Neural cell (in vitro differentiated cells): ENCODE measurements around the gene CNDP2. TPM values are rescaled to one million over a fixed set of nuclear protein-coding genes. Genes with fewer than 3 reads are reported as not detected.
A peak's percentile ranks its signal among the peaks of the same experiment; 100 is the strongest.
"Not testable (repeated sequence)": the region's sequence is repeated elsewhere in the genome, so short reads cannot be mapped to it uniquely, and the experiment has no call there.

Experiments
- H2AFZ ChIP-seq: fragments of 200-600, 300-800 bp; sonication (generic), shearing (Covaris generic); 2 replicates; pipeline ENCODE4 v1.6.0; 2014; ENCODE audit warnings: low read depth, mild to moderate bottlenecking, antibody characterized with exemption, low read length, moderate library complexity
- H3F3A ChIP-seq: fragments of 200-600 bp; shearing (Covaris generic); 2 replicates; pipeline ENCODE4 v1.6.1; 2016; ENCODE audit warnings: mild to moderate bottlenecking, moderate library complexity, mixed read lengths, antibody characterized with exemption, low read length; ENCODE audit not compliant: insufficient read depth, poor library complexity, severe bottlenecking
- H3K27ac ChIP-seq: fragments of 200-600, 300-800 bp; sonication (generic), shearing (Covaris generic); 2 replicates; pipeline ENCODE4 v1.5.1; 2014; ENCODE audit warnings: mild to moderate bottlenecking, low read length, moderate library complexity
- H3K27me3 ChIP-seq: fragments of 300-800, 200-600 bp; sonication (generic), shearing (Covaris generic); 2 replicates; pipeline ENCODE4 v1.6.0; 2014; ENCODE audit warnings: mild to moderate bottlenecking, low read depth, low read length, moderate library complexity; ENCODE audit not compliant: insufficient read depth
- H3K36me3 ChIP-seq: fragments of 300-800, 200-600 bp; sonication (generic), shearing (Covaris generic); 2 replicates; pipeline ENCODE4 v1.5.1; 2014; ENCODE audit warnings: mild to moderate bottlenecking, antibody characterized with exemption, low read length, moderate library complexity; ENCODE audit not compliant: insufficient read depth
- H3K4me2 ChIP-seq: fragments of 300-800, 200-600 bp; sonication (generic), shearing (Covaris generic); 2 replicates; pipeline ENCODE4 v1.6.0; 2014; ENCODE audit warnings: mild to moderate bottlenecking, low read length
- H3K4me3 ChIP-seq: fragments of 300-800, 200-600 bp; sonication (generic), shearing (Covaris generic); 2 replicates; pipeline ENCODE4 v1.5.1; 2014; ENCODE audit warnings: mild to moderate bottlenecking, low read length, moderate library complexity
- H3K79me2 ChIP-seq: fragments of 200-600 bp; shearing (Covaris generic); replicated peaks from 2 replicates; pipeline ENCODE4 v1.6.0; 2014; ENCODE audit warnings: mild to moderate bottlenecking, low read length, moderate library complexity; ENCODE audit not compliant: insufficient read depth
- H3K9ac ChIP-seq: fragments of 300-800, 200-600 bp; sonication (generic), shearing (Covaris generic); 2 replicates; pipeline ENCODE4 v1.6.1; 2016; ENCODE audit warnings: mild to moderate bottlenecking, low read length, mixed read lengths
- H3K9me2 ChIP-seq: fragments of 200-600 bp; shearing (Covaris generic); 2 replicates; pipeline ENCODE4 v1.6.1; 2016; ENCODE audit warnings: mild to moderate bottlenecking, low read length, mixed read lengths; ENCODE audit not compliant: insufficient read depth
- H3K9me3 ChIP-seq: fragments of 200-600, 300-800 bp; sonication (generic), shearing (Covaris generic); 2 replicates; pipeline ENCODE4 v1.6.1; 2016; ENCODE audit warnings: mild to moderate bottlenecking, mixed run types, low read length, moderate library complexity, mixed read lengths
- H4K20me1 ChIP-seq: fragments of 200-600 bp; shearing (Covaris generic); 2 replicates; pipeline ENCODE4 v1.6.1; 2016; ENCODE audit warnings: mild to moderate bottlenecking, mixed run types; ENCODE audit not compliant: insufficient read depth
- CTCF ChIP-seq: fragments of 450-650 bp; IDR thresholded peaks from 2 replicates; pipeline ENCODE4 v1.5.1; 2014; ENCODE audit warnings: antibody characterized with exemption, mild to moderate bottlenecking, moderate library complexity; ENCODE audit not compliant: poor library complexity, severe bottlenecking
- EP300 ChIP-seq: fragments of 450-650 bp; conservative IDR thresholded peaks from 2 replicates; pipeline ENCODE4 v1.6.1; 2014; ENCODE audit warnings: antibody characterized with exemption, mild to moderate bottlenecking, moderate library complexity; ENCODE audit not compliant: poor library complexity, severe bottlenecking
- EZH2 ChIP-seq: fragments of 200-600, 300-800 bp; shearing (Covaris generic), sonication (generic); IDR thresholded peaks from 2 replicates; pipeline ENCODE4 v1.6.1; 2014; ENCODE audit warnings: antibody characterized with exemption, low read length, borderline replicate concordance, mild to moderate bottlenecking; ENCODE audit not compliant: insufficient read depth, poor library complexity, severe bottlenecking
- MXI1 ChIP-seq: fragments of 450-650 bp; conservative IDR thresholded peaks from 2 replicates; pipeline ENCODE4 v1.6.1; 2014; ENCODE audit warnings: antibody characterized with exemption, mild to moderate bottlenecking; ENCODE audit not compliant: poor library complexity, severe bottlenecking
- POLR2AphosphoS5 ChIP-seq: IDR thresholded peaks from 2 replicates; pipeline ENCODE4 v1.6.1; 2012
- RAD21 ChIP-seq: fragments of 450-650 bp; conservative IDR thresholded peaks from 2 replicates; pipeline ENCODE4 v1.6.1; 2014; ENCODE audit warnings: antibody characterized with exemption, mild to moderate bottlenecking, moderate library complexity
- SMC3 ChIP-seq: fragments of 450-650 bp; conservative IDR thresholded peaks from 2 replicates; pipeline ENCODE4 v1.6.1; 2014; ENCODE audit warnings: antibody characterized with exemption, mild to moderate bottlenecking, moderate library complexity; ENCODE audit not compliant: poor library complexity
- TAF1 ChIP-seq: IDR thresholded peaks from 2 replicates; pipeline ENCODE4 v1.6.1; 2012; ENCODE audit warnings: low read depth
- polyA plus RNA-seq: library from polyadenylated mRNA; depleted of rRNA; stranded (reverse); fragments of >200 nt; gene quantifications from 2 replicates; pipeline ENCODE4 v1.2.3, GENCODE V29; 2014
- TF ChIP-seq, protein P1 (sequence below): IDR thresholded peaks from 2 replicates; pipeline ENCODE4 v1.6.1; 2012; ENCODE audit warnings: borderline replicate concordance

Gene CNDP2
- polyA plus RNA-seq, 1 donor from 2014 or later = 35.7 TPM

GRCh38 chr18:74522635-74523548, 26.7 kb downstream of the CNDP2 start:
- TF ChIP-seq POLR2AphosphoS5 (no peak), EP300 (no peak), EZH2 (no peak), TAF1 (no peak), MXI1 (no peak), CTCF (no peak), SMC3 (no peak), RAD21 (no peak)
- TF ChIP-seq, protein P1, sequence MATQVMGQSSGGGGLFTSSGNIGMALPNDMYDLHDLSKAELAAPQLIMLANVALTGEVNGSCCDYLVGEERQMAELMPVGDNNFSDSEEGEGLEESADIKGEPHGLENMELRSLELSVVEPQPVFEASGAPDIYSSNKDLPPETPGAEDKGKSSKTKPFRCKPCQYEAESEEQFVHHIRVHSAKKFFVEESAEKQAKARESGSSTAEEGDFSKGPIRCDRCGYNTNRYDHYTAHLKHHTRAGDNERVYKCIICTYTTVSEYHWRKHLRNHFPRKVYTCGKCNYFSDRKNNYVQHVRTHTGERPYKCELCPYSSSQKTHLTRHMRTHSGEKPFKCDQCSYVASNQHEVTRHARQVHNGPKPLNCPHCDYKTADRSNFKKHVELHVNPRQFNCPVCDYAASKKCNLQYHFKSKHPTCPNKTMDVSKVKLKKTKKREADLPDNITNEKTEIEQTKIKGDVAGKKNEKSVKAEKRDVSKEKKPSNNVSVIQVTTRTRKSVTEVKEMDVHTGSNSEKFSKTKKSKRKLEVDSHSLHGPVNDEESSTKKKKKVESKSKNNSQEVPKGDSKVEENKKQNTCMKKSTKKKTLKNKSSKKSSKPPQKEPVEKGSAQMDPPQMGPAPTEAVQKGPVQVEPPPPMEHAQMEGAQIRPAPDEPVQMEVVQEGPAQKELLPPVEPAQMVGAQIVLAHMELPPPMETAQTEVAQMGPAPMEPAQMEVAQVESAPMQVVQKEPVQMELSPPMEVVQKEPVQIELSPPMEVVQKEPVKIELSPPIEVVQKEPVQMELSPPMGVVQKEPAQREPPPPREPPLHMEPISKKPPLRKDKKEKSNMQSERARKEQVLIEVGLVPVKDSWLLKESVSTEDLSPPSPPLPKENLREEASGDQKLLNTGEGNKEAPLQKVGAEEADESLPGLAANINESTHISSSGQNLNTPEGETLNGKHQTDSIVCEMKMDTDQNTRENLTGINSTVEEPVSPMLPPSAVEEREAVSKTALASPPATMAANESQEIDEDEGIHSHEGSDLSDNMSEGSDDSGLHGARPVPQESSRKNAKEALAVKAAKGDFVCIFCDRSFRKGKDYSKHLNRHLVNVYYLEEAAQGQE = no peak
- peak overlapping the region; percentile 77 for H3K27ac ChIP-seq
- H3K36me3 ChIP-seq = no peaks in the 10 kb centered on the region

DNA sequence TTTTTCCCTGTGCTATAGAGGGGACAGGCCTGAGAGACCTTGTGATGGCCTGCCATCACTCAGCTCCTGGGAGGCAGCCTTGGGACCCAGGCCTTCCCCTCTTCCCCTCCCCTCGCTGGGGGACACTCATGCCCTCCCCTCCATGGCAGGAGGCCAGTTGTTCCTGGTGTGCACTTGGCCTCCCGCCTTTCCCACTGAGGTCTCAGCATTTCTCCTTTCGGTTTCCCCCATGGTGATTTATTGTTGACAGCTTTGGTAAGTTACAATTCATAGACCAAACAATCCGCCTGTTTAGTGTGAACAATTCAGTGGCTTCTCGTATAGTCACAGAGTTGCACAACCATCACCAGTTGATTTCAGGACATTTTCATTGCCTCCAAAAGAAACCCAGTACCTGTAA, 27.9 kb downstream of the CNDP2 start:
- Histone ChIP-seq H3K27me3 (no peaks in the 10 kb centered on the region), H3K9me3 (no peaks in the 10 kb centered on the region), H2AFZ (no peak overlapping the region), H3K4me2 (peak overlapping the region; percentile 0), H3K9ac (no peak overlapping the region), H3K4me3 (peak overlapping the region; percentile 53), H3K9me2 (no peaks in the 10 kb centered on the region), H4K20me1 (no peaks in the 10 kb centered on the region), H3K36me3 (no peaks in the 10 kb centered on the region), H3K79me2 (no peaks in the 10 kb centered on the region), H3F3A (no peaks in the 10 kb centered on the region), H3K27ac (peak overlapping the region; percentile 77)
- TF ChIP-seq EP300 (no peak), POLR2AphosphoS5 (no peak), EZH2 (no peak), SMC3 (no peak)
- TF ChIP-seq, protein P1 = no peak

More at GRCh38 chr18:74522635-74523548, 26.7 kb downstream of the CNDP2 start:
- Histone ChIP-seq H4K20me1 (no peaks in the 10 kb centered on the region), H3K9ac (no peak overlapping the region), H3K4me3 (no peak overlapping the region), H3K9me2 (no peaks in the 10 kb centered on the region), H3K79me2 (no peaks in the 10 kb centered on the region), H3K9me3 (no peaks in the 10 kb centered on the region), H3F3A (no peaks in the 10 kb centered on the region), H3K4me2 (no peak overlapping the region), H3K27me3 (no peaks in the 10 kb centered on the region), H2AFZ (no peak overlapping the region)

DNA sequence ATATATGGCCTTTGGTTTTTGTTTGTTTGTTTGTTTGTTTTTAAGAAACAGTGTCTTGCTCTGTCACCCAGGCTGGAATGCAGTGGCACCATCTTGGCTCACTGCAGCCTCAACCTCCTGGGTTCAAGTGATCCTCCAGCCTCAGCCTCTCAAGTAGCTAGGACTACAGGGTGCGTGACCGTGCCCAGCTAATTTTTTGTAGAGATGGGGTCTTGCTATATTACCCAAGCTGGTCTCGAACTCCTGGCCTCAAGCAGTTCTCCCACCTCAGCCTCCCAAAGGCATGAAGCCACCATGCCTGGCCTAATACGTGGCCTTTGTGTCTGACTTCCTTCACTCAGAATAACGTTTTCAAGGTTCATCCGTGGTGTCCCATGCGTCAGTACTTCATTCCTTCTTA, 28.8 kb downstream of the CNDP2 start:
- H3K9me2 ChIP-seq, H3K4me2 ChIP-seq, H3K36me3 ChIP-seq, H3K9me3 ChIP-seq, H3K79me2 ChIP-seq, H2AFZ ChIP-seq, H3F3A ChIP-seq, H3K9ac ChIP-seq, H3K27ac ChIP-seq, H4K20me1 ChIP-seq, H3K27me3 ChIP-seq, H3K4me3 ChIP-seq: not testable (repeated sequence)
